ENCODE data around the gene MOB3C. TPM values are rescaled to one million over a fixed set of nuclear protein-coding genes. Genes with fewer than 3 reads are reported as not detected.

MOB3C gene
- polyA plus RNA-seq, 3 donors = 5.3 to 18.1 (median 6.1) TPM

DNA sequence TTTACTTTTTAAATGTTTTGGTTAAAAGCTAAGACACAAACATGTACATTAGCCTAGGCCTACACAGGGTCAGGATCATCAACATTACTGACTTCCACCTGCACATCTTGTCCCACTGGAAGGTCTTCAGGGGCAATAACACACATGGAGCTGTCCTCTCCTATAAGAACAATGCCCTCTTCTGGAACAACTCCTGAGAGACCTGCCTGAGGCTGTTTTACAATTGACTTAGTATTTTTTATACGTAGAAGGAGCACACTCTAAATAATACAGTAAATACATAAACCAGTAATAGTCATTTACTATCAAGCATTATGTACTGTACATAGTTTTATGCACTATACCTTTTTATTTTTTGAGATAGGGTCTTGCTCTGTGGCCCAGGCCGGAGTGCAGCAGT is 14.1 kb upstream of the MOB3C start:
- Histone ChIP-seq H3K9ac (ENCODE audit: insufficient read depth, low read length, poor library complexity, severe bottlenecking) (no peak overlapping the region), H4K20me1 (ENCODE audit: insufficient read depth, low read length) (no peaks in the 10 kb centered on the region), H3K4me1 (ENCODE audit: control insufficient read depth in 1 of 2, insufficient read depth in 2 of 2, low read length in 2 of 2) (no peaks in the 10 kb centered on the region), H3K36me3 (replicated peaks in 1 of 2; ENCODE audit: control insufficient read depth in 1 of 2, insufficient read depth in 2 of 2, low read length in 2 of 2) (peaks cover 40 to 55% of the 10 kb centered on the region in 2 donors), H3K4me2 (replicated peaks; ENCODE audit: extremely low read depth, low read length, poor library complexity, severe bottlenecking) (no peak overlapping the region), H3K79me2 (ENCODE audit: insufficient read depth, low read length) (no peaks in the 10 kb centered on the region), H2AFZ (ENCODE audit: insufficient read depth, low read depth, low read length, poor library complexity, severe bottlenecking) (no peak overlapping the region), H3K27ac (ENCODE audit: low read depth in 1 of 2, low read length in 2 of 2) (no peak overlapping the region), H3K4me3 (replicated peaks in 1 of 3; ENCODE audit: low read depth in 2 of 3, low read length in 3 of 3) (no peak overlapping the region), H3K27me3 (ENCODE audit: control insufficient read depth in 2 of 2, insufficient read depth in 2 of 2, low read length in 2 of 2) (no peaks in the 10 kb centered on the region), H3K9me3 (replicated peaks in 1 of 2; ENCODE audit: control insufficient read depth in 1 of 2, insufficient read depth in 1 of 2, low read length in 2 of 2) (no peaks in the 10 kb centered on the region)
- Mint-ChIP-seq H3K4me1 (no peaks in the 10 kb centered on the region), H3K27me3 (ENCODE audit: low read depth in 3 of 3) (peaks cover 0 to 2% (median 1%) of the 10 kb centered on the region in 3 donors), H3K36me3 (peaks cover 40 to 41% of the 10 kb centered on the region in 2 donors), H3K27ac (no peak overlapping the region), H3K9me3 (peaks cover 0 to 2% (median 0%) of the 10 kb centered on the region in 7 donors), H3K4me3 (no peak overlapping the region)
- intact Hi-C loops (cut with micrococcal nuclease) = no loop called here
- 100% methylated on average over 1 of the region's 2 CpGs for WGBS (ENCODE audit: insufficient coverage)
- no peak for DNase-seq
- TF ChIP-seq CTCF (IDR thresholded peaks at IDR 0.05) = no peak

DNA sequence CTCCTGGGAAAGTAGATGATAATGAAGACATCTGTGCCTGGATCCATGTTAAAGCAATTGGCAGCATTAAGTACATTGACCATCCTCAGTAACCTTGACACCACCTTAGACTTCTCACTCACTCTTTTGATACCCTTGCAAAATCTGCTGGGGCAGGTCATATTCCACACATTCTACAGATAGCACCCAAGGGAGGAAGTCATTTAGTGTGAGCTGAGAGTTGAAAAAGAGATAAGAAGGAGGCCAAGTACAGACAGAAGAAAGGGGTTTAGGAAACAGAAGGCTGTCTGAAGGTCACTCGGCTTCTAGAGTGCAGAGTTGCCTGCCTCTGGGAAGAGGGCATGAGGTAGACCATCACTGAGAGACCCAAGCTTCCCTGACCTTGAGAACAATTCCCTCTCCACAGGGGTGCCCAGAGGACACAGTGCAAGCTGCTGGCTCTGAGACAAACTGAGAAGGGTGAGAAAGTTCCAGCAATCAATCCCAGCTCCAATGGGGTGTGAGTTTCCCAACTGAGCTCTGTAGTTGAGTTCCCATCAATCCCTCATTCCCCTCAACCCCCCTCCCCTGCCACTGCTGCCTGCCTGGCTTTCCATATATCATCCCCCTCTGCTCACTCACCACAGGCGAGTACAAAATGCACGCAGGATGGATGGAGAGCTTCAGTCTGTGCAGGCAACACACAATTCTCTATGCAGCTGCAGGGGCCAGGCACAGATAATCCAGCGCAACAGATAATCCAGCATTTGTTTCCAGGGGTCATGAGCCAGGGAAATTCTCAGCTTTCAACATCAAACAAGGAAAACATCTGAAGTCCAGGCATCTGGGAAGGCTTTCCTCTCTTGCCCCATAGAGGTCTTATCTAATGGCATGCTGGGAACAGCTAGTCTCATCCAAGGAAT is 7.4 kb upstream of the MOB3C start:
- H2AFZ ChIP-seq (ENCODE audit: insufficient read depth, low read depth, low read length, poor library complexity, severe bottlenecking) = no peak overlapping the region
- H4K20me1 ChIP-seq (ENCODE audit: insufficient read depth, low read length) = no peaks in the 10 kb centered on the region
- H3K4me1 ChIP-seq (ENCODE audit: control insufficient read depth in 1 of 2, insufficient read depth in 2 of 2, low read length in 2 of 2) = peaks cover under 1 to 1% of the 10 kb centered on the region in 2 donors
- no peaks in the 10 kb centered on the region for H3K79me2 ChIP-seq (ENCODE audit: insufficient read depth, low read length)
- H3K27me3 Mint-ChIP-seq (ENCODE audit: low read depth in 3 of 3) = peaks cover 0 to 5% (median 3%) of the 10 kb centered on the region in 3 donors
- peaks cover 3% of the 10 kb centered on the region for H3K4me1 Mint-ChIP-seq
- H3K4me2 ChIP-seq (replicated peaks; ENCODE audit: extremely low read depth, low read length, poor library complexity, severe bottlenecking) = no peak overlapping the region
- no peak for DNase-seq
- no peak overlapping the region for H3K4me3 ChIP-seq (replicated peaks in 1 of 3; ENCODE audit: low read depth in 2 of 3, low read length in 3 of 3)
- no peak overlapping the region for H3K27ac ChIP-seq (ENCODE audit: low read depth in 1 of 2, low read length in 2 of 2)
- no peaks in the 10 kb centered on the region for H3K9me3 ChIP-seq (replicated peaks in 1 of 2; ENCODE audit: control insufficient read depth in 1 of 2, insufficient read depth in 1 of 2, low read length in 2 of 2)
- H3K36me3 Mint-ChIP-seq = no peaks in the 10 kb centered on the region
- no peak overlapping the region for H3K9ac ChIP-seq (ENCODE audit: insufficient read depth, low read length, poor library complexity, severe bottlenecking)
- no peak for TF ChIP-seq CTCF (IDR thresholded peaks at IDR 0.05)
- intact Hi-C loops (cut with micrococcal nuclease) = no loop called here
- H3K36me3 ChIP-seq (replicated peaks in 1 of 2; ENCODE audit: control insufficient read depth in 1 of 2, insufficient read depth in 2 of 2, low read length in 2 of 2) = no peaks in the 10 kb centered on the region
- no peaks in the 10 kb centered on the region for H3K27me3 ChIP-seq (ENCODE audit: control insufficient read depth in 2 of 2, insufficient read depth in 2 of 2, low read length in 2 of 2)
- no peak overlapping the region for H3K4me3 Mint-ChIP-seq
- H3K27ac Mint-ChIP-seq = no peak overlapping the region
- H3K9me3 Mint-ChIP-seq = peaks cover 0 to 2% (median 0%) of the 10 kb centered on the region in 7 donors
- WGBS (ENCODE audit: insufficient coverage) = 96% methylated on average over 3 of the region's 4 CpGs
